Subcutaneous abdominal adipose tissue (tissue), 5 donors: ENCODE data around the gene ABCA12.

Experiments used
- H3K27ac ChIP-seq: one replicate; pipeline ENCODE4 v1.7.0; 2013; ENCODE audit warnings: low read depth, mild to moderate bottlenecking, inconsistent platforms, low read length, moderate library complexity
- H3K27me3 ChIP-seq, 5 donors: one replicate each; pipeline ENCODE4 v1.7.0; 2013; ENCODE audit warnings: low read length in 5 of 5, inconsistent platforms in 1 of 5; ENCODE audit not compliant: control insufficient read depth in 5 of 5, insufficient read depth in 4 of 5
- H3K36me3 ChIP-seq, 5 donors: one replicate each; pipeline ENCODE4 v1.7.0; 2013; ENCODE audit warnings: low read length in 5 of 5; ENCODE audit not compliant: control insufficient read depth in 5 of 5, insufficient read depth in 5 of 5
- H3K4me1 ChIP-seq, 5 donors: one replicate each; pipeline ENCODE4 v1.7.0; 2013; ENCODE audit warnings: low read length in 5 of 5, mild to moderate bottlenecking in 3 of 5, moderate library complexity in 1 of 5; ENCODE audit not compliant: control insufficient read depth in 5 of 5, insufficient read depth in 5 of 5
- H3K4me3 ChIP-seq, 5 donors: one replicate each; pipeline ENCODE4 v1.7.0; 2013; ENCODE audit warnings: low read length in 5 of 5, low read depth in 1 of 5
- H3K9ac ChIP-seq, 5 donors: one replicate each; pipeline ENCODE4 v1.7.0; 2013; ENCODE audit warnings: low read length in 5 of 5, mild to moderate bottlenecking in 4 of 5, moderate library complexity in 3 of 5
- H3K9me3 ChIP-seq, 5 donors: one replicate each; pipeline ENCODE4 v1.7.0; 2013; ENCODE audit warnings: low read length in 5 of 5; ENCODE audit not compliant: control insufficient read depth in 5 of 5
- donor health status: healthy.
- donor health status: healthy.
- donor health status: healthy.
- donor health status: healthy.
- donor health status: healthy.

ABCA12 gene

DNA sequence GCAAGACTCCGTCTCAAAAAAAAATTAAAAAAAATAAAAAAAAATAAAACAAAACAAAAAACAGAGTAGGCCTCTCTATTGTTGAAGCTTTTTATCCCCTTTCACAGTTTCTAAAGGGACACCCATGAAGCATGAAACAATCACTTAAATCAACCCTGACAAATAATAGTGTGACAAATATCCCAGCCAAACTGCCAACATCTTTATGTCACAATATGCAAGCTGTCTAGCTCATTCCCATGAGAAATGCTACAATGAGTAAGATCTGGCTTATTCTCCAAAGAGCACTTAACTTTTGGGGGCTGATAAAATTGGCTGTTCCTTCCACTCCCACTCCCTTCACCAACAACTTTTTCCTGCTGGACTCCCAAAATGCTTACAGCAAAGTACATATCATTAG is 21.7 kb upstream of the ABCA12 start:
- H3K9me3 ChIP-seq: no peaks in the 10 kb centered on the region
- H3K27ac ChIP-seq: no peak overlapping the region
- H3K4me3 ChIP-seq: no peak overlapping the region
- H3K36me3 ChIP-seq: no peaks in the 10 kb centered on the region
- no peaks in the 10 kb centered on the region for H3K4me1 ChIP-seq
- no peak overlapping the region for H3K9ac ChIP-seq
- no peaks in the 10 kb centered on the region for H3K27me3 ChIP-seq

DNA sequence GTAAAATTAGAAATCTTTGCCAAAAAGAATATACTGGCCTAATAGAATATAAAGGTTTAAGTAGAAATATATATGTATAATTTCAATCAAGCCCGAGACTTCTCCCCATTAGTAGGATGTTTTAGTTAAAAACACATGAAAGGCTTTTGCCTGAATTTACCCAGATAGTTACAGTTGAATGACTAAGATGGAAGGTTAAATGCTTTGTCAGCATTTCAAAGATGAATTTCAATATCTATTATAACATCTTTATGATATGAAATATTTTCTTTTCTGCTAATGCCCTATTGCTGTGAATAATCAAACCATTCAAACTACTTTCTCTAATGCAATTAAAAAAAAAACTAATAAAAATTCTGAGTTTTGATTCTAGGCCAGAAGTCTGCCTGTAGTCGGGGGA is 18.0 kb upstream of the ABCA12 start:
- H3K4me1 ChIP-seq: no peaks in the 10 kb centered on the region
- no peaks in the 10 kb centered on the region for H3K36me3 ChIP-seq
- H3K27ac ChIP-seq: no peak overlapping the region
- H3K9ac ChIP-seq: no peak overlapping the region
- H3K4me3 ChIP-seq: no peak overlapping the region
- no peaks in the 10 kb centered on the region for H3K9me3 ChIP-seq
- H3K27me3 ChIP-seq: no peaks in the 10 kb centered on the region

DNA sequence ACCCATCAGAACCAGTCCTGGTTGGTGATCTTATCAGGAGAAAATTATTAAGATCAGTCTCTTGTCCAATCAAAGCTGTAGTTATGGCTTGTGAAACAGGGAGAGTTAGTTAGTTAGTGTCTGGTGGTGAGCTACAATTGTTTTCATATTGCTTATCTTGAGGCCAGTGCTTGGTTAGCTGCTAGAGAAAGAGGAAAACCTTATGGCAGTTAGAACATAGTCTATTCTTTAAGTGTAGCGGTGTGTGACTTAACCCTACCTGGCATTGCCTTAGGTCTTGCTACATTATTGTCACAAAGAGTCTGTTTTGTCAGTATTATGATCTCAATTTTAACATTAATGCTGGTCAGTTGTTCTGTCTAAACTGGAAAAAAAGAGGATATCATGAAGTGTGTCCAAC is 11.5 kb upstream of the ABCA12 start:
- no peaks in the 10 kb centered on the region for H3K36me3 ChIP-seq
- H3K27ac ChIP-seq: no peak overlapping the region

DNA sequence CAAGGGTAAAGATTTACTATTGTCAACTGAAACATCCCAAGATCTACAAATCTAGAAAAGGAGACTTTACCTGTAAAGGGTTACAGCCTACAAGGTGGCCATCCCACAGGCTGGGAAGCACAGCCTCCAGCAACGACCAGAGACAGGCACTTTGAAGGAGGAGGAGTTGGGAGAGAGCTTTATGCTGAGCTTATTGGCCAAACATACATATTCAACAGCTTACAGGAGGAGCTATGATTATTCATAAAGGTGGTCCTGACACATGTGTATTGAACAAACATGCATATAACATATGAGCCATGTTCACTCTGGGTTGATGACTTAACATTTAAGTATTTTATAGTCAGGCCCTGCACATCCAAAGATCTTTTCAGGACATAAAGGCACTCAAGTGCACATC is 11.1 kb upstream of the ABCA12 start:
- Histone ChIP-seq H3K4me3 (no peak overlapping the region), H3K9ac (no peak overlapping the region), H3K36me3 (no peaks in the 10 kb centered on the region), H3K9me3 (no peaks in the 10 kb centered on the region), H3K27ac (no peak overlapping the region), H3K27me3 (no peaks in the 10 kb centered on the region), H3K4me1 (no peaks in the 10 kb centered on the region)

More for the DNA sequence above, 11.5 kb upstream of the ABCA12 start:
- no peaks in the 10 kb centered on the region for H3K27me3 ChIP-seq
- no peaks in the 10 kb centered on the region for H3K4me1 ChIP-seq
- H3K4me3 ChIP-seq: no peak overlapping the region
- no peak overlapping the region for H3K9ac ChIP-seq
- H3K9me3 ChIP-seq: no peaks in the 10 kb centered on the region

DNA sequence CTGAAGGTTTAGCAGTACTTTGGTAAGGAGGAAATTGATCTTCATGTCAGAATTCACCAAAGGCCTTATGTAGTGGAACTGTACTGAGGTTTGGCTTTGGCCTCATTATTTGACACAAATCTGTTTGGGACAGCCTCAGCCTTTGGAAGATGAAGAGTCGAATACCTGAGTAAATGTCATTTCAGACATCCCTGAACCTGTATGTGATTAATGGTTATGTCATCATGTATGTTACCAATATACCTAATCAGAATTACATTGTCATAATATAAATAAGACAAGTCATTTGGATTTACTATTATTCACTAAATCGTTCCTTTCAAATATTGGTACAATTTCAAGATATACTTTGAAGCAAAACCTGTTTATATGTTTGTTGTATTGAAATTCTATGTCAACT is 10.6 kb upstream of the ABCA12 start:
- H3K4me3 ChIP-seq: no peak overlapping the region
- H3K9me3 ChIP-seq: no peaks in the 10 kb centered on the region
- no peaks in the 10 kb centered on the region for H3K27me3 ChIP-seq
- H3K4me1 ChIP-seq: no peaks in the 10 kb centered on the region
- H3K36me3 ChIP-seq: no peaks in the 10 kb centered on the region
- no peak overlapping the region for H3K9ac ChIP-seq
- H3K27ac ChIP-seq: no peak overlapping the region

DNA sequence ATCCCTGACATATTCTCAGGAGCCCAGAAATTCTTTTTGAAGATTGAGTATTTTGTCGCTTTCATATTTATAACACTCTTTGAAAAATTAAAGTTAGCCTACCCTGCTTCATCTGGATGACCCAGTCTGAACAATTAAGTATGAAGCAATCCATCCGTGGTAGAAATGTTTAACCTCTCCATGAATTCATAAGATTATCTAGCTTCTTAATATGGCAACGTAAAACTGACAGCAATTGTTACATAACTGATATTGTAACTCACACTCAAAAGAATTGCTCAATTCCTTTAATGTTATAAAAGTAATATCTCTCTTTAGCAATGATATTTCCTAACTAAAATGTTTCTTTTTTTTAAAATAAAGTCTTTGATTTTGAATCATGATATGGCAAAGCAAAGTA is 7.2 kb upstream of the ABCA12 start:
- H3K27ac ChIP-seq: no peak overlapping the region
- no peaks in the 10 kb centered on the region for H3K4me1 ChIP-seq
- no peaks in the 10 kb centered on the region for H3K9me3 ChIP-seq
- no peaks in the 10 kb centered on the region for H3K27me3 ChIP-seq
- no peak overlapping the region for H3K9ac ChIP-seq
- H3K36me3 ChIP-seq: no peaks in the 10 kb centered on the region
- no peak overlapping the region for H3K4me3 ChIP-seq

DNA sequence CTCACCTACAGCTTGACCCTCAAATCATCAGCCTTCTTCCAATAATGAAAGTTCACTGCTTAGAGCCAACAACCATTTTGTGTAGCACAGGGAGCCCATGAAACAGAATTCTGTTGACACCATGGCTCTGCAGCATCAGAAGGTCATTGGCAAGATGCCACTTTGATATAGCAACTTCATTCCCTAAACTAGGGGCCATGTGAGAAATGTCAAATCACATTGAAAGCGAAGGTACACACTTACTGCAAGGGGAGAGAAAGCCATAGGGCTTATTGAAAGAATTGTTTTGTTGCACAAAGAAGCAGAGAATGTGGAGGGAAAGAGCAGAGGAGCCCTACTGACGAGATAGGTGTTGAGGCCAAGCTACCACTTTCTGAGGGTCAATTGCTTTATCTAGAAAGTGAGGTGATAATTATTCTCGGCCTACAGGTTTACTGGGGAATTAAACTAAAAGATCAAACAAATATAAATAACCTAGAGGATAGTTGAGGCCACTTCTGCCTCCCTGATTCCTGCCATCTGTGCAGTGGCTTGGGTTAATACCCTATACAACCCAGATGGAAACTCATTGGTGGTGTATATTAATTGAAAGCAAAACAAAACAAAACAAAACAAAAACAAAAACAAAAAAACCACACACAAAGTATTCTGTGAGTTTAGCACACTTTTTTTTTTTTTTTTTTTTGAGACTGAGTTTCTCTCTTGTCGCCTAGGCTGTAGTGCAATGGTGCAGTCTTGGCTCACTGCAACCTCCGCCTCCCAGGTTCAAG is 5.9 kb upstream of the ABCA12 start:
- H3K9me3 ChIP-seq: no peaks in the 10 kb centered on the region
- H3K27me3 ChIP-seq: no peaks in the 10 kb centered on the region
- H3K27ac ChIP-seq: no peak overlapping the region
- no peak overlapping the region for H3K4me3 ChIP-seq
- H3K4me1 ChIP-seq: no peaks in the 10 kb centered on the region
- H3K36me3 ChIP-seq: no peaks in the 10 kb centered on the region
- H3K9ac ChIP-seq: no peak overlapping the region

DNA sequence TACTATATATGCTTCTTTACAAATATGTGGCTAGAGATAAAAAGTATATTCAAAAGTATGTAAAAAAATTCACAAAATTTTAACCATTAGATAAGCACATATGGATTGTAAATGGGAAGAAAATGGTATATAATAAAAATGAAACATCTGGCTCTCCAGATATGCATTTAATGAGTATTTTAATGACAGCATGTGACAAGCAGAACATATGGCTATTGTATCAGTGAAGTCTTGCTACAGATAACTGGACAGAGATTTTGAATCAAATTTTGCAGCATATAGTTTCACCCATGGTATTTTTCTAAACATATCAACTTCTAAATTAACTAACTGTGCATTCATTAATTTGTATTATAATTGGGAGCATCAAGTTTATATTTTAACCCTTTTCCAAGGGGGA is 5.0 kb upstream of the ABCA12 start:
- H3K27ac ChIP-seq: no peak overlapping the region
- no peaks in the 10 kb centered on the region for H3K4me1 ChIP-seq

DNA sequence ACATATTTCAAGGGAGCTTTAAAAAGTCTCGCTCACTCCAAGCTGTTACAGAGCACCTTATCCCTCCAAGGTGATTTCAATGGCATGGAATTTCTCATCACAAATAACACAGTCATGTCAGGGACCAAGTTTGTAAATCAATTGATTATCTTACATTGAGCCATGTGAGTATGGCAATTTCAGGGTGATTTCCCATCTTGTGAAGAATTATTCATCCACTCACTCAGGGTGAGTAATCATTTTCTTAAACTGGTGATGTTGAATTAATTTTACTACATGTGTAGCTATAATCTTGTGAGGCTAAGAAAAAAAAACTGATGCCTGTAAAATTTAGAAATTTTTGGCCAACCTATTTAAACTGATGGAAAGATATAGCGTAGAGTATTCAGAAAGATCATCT is 3.3 kb upstream of the ABCA12 start:
- H3K27ac ChIP-seq: no peak overlapping the region

More for the DNA sequence above, 5.0 kb upstream of the ABCA12 start:
- no peaks in the 10 kb centered on the region for H3K9me3 ChIP-seq
- H3K36me3 ChIP-seq: no peaks in the 10 kb centered on the region
- H3K9ac ChIP-seq: no peak overlapping the region
- H3K4me3 ChIP-seq: no peak overlapping the region
- no peaks in the 10 kb centered on the region for H3K27me3 ChIP-seq

DNA sequence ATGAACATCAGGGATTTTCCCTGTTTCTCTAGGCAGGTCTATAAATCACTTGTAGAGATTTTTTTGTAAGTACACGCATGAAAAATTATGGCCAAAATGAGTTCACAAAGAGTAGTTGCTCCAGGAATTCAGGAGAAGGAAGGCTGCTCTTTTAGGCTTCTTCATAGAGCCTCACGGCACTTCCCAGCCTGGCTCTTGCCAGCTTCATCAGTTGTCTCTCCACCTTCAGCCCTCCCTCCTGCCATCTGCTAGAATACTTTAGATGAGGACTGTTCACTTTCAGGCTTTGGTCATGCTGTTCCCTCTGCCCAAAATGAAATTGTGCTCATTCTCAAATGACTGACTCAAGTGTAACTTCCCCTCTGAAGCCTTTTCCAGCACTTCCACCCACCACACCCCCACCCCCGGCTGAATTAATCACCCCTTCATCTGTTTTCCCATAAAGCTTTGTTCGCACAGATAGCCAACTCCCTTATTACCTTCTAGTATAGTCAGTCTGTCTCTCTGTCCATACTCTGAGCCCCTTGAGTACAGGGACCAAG is 1.8 kb upstream of the ABCA12 start:
- Histone ChIP-seq H3K36me3 (no peaks in the 10 kb centered on the region), H3K27me3 (no peaks in the 10 kb centered on the region), H3K9me3 (no peaks in the 10 kb centered on the region), H3K27ac (no peak overlapping the region), H3K4me3 (no peak overlapping the region), H3K9ac (no peak overlapping the region), H3K4me1 (peaks cover 0 to 3% (median 0%) of the 10 kb centered on the region in 5 donors)

More for the DNA sequence above, 3.3 kb upstream of the ABCA12 start:
- H3K4me3 ChIP-seq: no peak overlapping the region
- H3K36me3 ChIP-seq: no peaks in the 10 kb centered on the region
- H3K27me3 ChIP-seq: no peaks in the 10 kb centered on the region
- H3K4me1 ChIP-seq: peaks cover 0 to 3% (median 0%) of the 10 kb centered on the region in 5 donors
- no peak overlapping the region for H3K9ac ChIP-seq
- no peaks in the 10 kb centered on the region for H3K9me3 ChIP-seq
